SH-SY5Y (cell line): ENCODE measurements around the gene TNNC1.

Experiments
- GATA2 ChIP-seq: IDR thresholded peaks from 2 replicates; pipeline ENCODE4 v1.6.1; 2011; ENCODE audit warnings: mild to moderate bottlenecking, low read depth, low read length
- GATA3 ChIP-seq: IDR thresholded peaks from 2 replicates; pipeline ENCODE4 v1.6.1; 2011; ENCODE audit warnings: low read depth, mild to moderate bottlenecking, low read length, moderate library complexity

DNA sequence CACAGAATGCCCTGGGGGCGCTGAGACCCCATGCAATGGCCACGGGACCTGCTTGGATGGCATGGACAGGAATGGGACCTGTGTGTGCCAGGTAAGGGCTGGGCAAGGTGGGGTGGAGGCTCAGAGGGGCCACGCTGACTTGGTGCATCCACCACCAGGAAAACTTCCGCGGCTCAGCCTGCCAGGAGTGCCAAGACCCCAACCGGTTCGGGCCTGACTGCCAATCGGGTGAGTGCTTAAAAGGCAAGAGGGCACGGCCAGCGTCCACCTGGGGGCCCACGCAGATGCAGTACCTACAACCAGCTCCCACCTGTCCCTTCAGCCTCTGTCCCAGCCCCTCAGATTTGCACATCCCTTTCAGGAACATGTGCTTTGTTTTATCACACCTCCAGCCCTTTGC, 48.2 kb upstream of the TNNC1 start:
- TF ChIP-seq GATA3, result no peak
- no peak for TF ChIP-seq GATA2
